HG02884 (cell line): ENCODE data around the gene ZNF768.
"Not testable (repeated sequence)": the region's sequence is repeated elsewhere in the genome, so short reads cannot be mapped to it uniquely, and the experiment has no call there.

Experiments
- ATAC-seq: cut with Tn5 transposase; IDR thresholded peaks from one replicate; pipeline ENCODE4 v1.9.1; 2021; ENCODE audit warnings: mild to moderate bottlenecking, moderate library complexity; ENCODE audit not compliant: unreplicated experiment

ZNF768 gene

GRCh38 chr16:30533748-30534367, 7.5 kb upstream of the ZNF768 start:
- peak; percentile 12 for ATAC-seq

GRCh38 chr16:30533146-30533522, 6.8 kb upstream of the ZNF768 start:
- no peak for ATAC-seq

GRCh38 chr16:30532285-30533145, 6.1 kb upstream of the ZNF768 start:
- no peak for ATAC-seq

GRCh38 chr16:30530163-30531037, 4.0 kb upstream of the ZNF768 start:
- no peak for ATAC-seq

GRCh38 chr16:30528799-30529457, 2.6 kb upstream of the ZNF768 start:
- ATAC-seq: no peak

GRCh38 chr16:30527635-30528178, 1.3 kb upstream of the ZNF768 start:
- ATAC-seq: peak; percentile 20

- peak; percentile 74 for ATAC-seq
Measured at GRCh38 chr16:30526823-30527634, 663 bp upstream of the ZNF768 start.

GRCh38 chr16:30525844-30526136, 576 bp downstream of the ZNF768 start:
- no peak for ATAC-seq

- ATAC-seq: no peak
Measured at GRCh38 chr16:30524575-30525568, 1.5 kb downstream of the ZNF768 start.

GRCh38 chr16:30523768-30524574, 2.4 kb downstream of the ZNF768 start:
- no peak for ATAC-seq

- ATAC-seq: not testable (repeated sequence)
Measured at GRCh38 chr16:30522702-30523463, 3.5 kb downstream of the ZNF768 start.

GRCh38 chr16:30521873-30522641, 4.3 kb downstream of the ZNF768 start:
- no peak for ATAC-seq

GRCh38 chr16:30521476-30521872, 4.9 kb downstream of the ZNF768 start:
- ATAC-seq: no peak

- no peak for ATAC-seq
Measured at GRCh38 chr16:30519120-30520049, 7.0 kb downstream of the ZNF768 start.

- ATAC-seq: no peak
Measured at GRCh38 chr16:30518552-30518951, 7.8 kb downstream of the ZNF768 start.
